Measurements from ENCODE around the gene CDH5.
A peak's percentile ranks its signal among the peaks of the same experiment; 100 is the strongest.

The CDH5 gene

DNA sequence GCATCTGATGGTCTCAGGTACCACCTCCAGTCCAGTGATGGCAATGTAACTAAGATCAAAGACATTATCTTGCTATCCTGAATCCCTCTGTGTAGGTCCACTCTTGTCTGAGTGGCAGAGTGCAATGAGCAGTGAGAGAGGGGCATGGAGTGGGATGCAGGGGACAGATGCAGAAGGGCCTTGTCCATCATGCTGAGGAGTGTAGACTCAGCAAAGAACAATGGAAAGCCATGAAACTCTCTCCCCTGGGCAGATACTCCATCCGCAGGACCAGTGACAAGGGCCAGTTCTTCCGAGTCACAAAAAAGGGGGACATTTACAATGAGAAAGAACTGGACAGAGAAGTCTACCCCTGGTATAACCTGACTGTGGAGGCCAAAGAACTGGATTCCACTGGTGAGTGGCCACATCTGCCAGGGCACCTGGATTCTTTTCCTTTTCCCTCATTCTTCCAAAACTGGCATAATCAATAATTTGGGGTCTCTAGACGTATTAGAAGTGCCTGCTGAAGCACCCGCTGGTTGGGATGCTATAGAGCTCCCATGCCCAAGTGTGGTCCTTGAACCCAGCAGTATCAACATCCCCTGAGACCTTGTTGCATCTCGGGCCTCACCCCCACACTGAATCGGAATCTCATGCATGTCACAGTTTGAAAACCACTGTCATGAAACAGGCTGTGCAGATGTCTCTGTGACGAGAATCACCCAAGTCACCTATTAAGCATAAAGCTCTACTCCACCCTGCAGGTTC lies 29.5 kb downstream of the CDH5 start:
- DNase-seq = no peak

DNA sequence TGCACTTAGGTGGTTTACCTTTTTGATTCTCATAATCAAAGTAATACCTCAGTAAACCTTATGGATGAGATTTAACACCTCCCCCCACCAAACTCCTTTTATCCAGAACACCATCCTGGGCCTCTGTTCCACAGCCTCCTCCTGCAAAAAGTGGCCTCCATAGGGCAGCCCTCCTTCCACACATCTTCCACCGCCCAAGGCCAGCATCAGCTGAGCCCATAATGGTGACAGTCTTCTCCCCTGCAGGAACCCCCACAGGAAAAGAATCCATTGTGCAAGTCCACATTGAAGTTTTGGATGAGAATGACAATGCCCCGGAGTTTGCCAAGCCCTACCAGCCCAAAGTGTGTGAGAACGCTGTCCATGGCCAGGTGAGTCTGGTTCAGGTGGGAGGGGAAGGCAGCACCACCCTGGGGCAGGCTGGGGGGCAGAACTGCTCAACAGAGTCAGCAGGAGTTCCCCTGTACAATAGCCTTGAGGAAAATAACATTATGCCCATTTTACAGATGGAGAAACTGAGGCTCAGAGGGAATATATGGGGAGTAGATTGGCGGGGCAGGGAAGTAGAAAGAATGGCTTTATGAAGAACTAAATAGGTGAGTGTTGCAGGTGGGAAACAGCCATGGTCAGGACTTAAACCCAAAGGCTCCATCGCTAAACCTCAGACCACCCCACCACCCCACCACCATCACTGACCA lies 31.4 kb downstream of the CDH5 start:
- no peak for DNase-seq

DNA sequence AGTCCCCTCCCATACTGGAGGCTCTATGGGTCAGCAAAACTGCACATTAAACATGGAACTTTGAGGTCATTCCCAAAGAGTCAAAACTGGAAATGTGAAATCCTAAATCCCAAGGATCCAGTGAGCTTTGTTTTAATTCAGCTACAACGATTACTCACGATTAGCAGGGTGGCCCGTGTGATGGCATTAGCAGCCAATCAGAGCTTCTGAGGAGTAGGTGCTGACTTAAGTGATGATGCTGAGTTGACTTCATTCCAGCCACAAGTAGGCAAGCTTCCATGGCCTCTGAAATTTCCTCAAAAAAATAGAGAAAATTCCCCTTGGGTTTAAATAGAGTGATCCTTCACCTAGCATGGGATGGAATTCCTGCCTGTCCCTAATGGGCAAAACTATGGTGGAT lies 32.5 kb downstream of the CDH5 start:
- no peak for DNase-seq

DNA sequence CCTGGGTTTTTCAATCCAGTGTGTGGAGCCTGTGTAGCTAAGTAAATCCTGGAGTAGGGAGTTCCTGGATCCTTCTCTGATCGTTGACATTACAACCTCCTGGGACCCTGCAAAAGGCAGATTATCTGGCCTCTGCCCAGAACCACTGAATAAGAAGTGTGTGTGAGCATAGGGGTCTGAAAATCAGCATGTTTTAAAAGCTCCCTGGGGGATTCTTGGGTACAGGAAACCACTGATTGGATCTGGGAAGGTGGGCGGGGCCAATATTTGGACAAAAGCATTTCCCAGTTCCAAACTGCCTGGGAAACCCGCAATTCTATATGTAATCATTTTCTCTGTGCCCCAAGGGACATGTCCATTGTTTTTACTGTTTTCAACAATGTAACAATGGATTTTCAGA lies 33.4 kb downstream of the CDH5 start:
- DNase-seq = no peak

DNA sequence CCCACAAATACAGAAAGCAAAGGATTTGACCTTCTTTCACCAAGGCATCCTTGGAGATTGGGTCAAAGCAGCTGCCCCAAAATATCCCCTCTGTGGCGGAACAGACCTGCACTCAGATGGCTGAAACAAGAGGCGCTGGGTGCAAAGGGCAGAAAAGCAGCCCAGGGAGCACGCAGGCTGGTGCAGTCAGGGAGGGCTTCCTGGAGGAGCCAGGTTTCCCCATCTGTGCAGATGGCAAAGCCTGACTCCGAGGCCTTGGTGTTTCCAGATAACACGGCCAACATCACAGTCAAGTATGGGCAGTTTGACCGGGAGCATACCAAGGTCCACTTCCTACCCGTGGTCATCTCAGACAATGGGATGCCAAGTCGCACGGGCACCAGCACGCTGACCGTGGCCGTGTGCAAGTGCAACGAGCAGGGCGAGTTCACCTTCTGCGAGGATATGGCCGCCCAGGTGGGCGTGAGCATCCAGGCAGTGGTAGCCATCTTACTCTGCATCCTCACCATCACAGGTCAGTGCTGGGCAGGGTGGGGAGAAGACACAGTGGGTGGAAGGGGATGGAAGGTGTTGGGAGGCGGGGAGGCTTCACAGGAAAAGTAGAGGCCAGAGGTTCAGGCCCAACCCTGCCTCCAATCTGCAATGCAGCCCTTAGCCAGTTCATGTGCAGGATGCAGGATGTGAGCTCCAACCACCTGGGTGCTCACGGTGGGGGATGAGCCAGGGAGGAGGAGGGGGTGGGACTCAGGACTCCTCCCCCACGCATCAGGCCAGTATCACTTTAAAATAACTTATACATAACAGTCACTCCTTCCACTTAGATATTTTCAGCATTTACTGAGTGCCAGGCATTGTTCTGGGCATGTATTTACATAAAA lies 34.3 kb downstream of the CDH5 start:
- DNase-seq = no peak

DNA sequence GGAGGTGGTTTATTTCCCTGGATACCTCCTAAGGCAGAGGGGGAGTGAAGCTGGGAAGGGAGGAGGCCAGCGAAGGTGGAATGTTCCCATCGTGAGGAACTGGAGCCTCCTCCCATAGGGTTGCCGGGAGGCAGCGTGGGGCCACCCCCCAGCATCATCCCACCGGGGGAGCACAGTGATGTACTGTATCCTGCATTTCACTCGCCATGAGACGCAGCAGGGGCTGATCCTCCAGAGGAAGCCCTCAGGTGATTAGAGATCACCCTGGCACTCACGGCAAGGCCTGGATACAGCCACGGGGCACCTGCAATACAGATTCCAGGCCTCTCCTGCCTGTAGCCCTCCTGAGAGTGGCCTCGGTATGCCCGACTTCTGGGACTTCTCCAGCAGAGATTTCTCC lies 35.1 kb downstream of the CDH5 start:
- DNase-seq = no peak

DNA sequence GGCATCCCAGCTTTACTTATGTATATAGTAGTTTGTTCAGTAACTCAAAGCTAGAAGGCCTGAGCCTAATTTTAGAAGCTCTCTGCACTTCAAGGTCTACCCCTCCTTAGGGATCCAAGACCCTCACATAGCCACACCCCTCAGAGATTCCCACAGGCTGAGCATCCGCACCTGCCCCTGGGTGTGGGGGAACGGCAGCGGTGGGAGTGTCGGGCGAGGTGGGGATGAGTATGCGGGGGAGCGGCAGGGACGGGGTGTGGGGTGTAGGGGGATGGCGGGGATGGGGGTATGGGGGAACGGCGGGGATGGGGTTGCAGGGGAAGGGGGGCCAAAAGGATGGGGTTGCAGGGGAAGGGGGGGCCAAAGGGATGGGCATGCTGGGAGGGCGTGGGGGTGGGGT lies 35.7 kb downstream of the CDH5 start:
- no peak for DNase-seq

DNA sequence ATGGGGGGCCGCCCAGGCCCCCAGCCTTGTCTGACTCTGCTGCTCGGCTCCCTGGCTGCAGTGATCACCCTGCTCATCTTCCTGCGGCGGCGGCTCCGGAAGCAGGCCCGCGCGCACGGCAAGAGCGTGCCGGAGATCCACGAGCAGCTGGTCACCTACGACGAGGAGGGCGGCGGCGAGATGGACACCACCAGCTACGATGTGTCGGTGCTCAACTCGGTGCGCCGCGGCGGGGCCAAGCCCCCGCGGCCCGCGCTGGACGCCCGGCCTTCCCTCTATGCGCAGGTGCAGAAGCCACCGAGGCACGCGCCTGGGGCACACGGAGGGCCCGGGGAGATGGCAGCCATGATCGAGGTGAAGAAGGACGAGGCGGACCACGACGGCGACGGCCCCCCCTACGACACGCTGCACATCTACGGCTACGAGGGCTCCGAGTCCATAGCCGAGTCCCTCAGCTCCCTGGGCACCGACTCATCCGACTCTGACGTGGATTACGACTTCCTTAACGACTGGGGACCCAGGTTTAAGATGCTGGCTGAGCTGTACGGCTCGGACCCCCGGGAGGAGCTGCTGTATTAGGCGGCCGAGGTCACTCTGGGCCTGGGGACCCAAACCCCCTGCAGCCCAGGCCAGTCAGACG lies 36.2 kb downstream of the CDH5 start:
- DNase-seq = no peak

DNA sequence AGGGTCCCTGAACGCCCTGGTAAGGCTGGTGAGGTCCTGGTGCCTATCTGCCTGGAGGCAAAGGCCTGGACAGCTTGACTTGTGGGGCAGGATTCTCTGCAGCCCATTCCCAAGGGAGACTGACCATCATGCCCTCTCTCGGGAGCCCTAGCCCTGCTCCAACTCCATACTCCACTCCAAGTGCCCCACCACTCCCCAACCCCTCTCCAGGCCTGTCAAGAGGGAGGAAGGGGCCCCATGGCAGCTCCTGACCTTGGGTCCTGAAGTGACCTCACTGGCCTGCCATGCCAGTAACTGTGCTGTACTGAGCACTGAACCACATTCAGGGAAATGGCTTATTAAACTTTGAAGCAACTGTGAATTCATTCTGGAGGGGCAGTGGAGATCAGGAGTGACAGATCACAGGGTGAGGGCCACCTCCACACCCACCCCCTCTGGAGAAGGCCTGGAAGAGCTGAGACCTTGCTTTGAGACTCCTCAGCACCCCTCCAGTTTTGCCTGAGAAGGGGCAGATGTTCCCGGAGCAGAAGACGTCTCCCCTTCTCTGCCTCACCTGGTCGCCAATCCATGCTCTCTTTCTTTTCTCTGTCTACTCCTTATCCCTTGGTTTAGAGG lies 37.1 kb downstream of the CDH5 start:
- no peak for DNase-seq

DNA sequence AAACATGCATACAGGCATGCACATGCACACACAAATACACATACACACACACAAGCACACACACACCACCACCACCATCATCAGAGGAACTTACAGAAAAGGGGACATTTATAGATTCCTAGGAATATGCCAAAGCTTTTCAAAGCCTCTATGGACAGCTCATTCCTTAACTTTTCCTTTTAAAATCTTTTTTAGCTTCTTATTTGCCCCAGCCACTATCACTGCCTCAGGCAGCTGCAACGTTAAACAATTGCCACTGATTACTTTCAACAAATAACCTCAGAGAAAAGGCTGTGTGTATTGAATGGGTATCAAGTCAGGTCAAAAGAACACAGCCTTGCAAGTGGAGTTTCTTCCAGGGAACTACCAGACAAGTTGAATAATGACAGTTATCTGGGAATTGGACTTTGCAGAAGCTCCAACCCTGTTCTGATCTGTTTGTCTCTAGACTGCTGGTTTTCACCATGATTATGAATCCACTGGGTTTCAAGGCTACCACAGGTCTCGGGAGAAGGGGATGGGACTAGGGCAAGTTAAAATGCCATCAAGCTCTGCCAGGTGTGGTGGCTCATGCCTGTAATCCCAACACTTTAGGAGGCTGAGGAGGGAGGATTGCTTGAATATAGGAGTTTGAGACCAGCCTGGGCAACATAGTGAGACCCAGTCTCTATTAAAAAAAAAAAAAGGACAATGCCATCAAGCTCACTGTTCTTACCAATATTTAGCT lies 38.7 kb downstream of the CDH5 start:
- DNase-seq = no peak

DNA sequence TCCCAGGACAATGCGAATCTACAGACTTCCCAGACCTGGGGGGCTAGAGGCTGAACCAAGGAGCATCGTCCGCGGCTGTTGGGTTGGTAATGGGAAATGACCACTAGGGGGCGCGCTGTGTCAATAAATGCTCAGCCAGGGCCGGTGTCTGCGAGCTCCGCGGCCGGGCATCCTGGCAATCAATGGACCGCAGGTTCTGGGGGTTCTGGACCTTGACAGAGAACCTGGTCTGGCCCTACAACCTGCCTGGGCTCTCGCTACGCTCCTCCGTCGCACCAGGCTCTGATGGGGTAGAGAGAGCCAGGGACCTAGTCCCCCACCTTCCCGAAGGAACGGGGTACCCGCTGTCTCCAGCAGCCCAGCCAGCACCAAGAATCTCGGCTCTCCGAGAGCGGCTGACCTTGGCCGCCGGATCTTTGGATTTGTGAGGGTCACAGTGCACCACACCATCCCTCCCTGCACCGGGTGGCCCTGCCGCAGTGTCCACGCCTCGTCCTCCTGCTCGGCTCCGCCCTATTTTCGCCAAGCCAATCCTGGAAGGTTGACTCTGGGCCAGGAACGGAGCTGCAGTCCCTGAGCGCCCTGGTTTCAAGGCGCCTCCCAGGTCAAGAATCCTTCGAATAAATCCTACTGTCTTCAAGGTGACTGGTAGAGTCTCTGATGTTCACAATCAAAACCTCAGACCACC lies 40.2 kb downstream of the CDH5 start:
- peak; percentile 85 to 90 for DNase-seq

DNA sequence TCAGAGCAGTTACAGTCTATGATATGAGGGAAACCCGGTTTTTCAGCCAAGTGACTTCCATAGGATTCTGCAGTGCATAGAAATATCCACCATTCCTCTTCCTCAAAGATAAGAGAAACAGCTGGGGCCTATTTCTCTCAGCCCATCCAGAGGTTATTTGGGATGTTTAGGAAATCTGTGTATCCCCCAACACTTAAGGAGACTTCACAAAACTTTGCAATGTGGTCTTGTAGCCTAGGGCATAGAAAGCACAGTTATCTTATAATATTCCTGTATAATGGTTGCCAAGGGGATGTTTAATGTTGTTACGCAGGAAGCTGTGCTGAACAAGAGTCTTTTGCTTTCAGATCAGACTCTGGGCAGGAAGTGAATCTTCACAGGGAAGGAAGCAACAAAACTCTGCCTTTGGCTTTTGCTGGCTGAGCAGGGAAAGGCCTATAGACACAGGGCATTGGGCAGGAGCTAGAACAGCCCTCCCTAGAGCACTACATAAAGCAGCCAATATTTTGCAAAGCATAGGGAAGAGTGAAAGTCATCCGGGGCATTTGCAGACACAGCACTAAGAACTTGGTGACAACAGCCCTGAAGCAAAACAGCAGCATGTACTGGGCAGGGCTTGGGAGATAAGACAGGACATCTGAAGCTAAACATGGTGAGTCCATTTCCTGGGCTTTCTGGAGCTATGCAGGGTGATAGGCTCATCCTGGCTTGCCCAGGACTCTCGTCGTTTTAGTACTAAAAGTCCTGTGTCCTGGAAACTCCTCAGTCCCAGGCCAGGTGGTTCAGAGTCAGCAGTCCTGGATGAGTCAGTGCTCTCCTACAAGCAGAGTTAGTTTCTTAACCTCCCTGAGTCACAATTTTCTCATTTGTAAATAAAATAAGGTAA lies 41.9 kb downstream of the CDH5 start:
- DNase-seq = no peak

DNA sequence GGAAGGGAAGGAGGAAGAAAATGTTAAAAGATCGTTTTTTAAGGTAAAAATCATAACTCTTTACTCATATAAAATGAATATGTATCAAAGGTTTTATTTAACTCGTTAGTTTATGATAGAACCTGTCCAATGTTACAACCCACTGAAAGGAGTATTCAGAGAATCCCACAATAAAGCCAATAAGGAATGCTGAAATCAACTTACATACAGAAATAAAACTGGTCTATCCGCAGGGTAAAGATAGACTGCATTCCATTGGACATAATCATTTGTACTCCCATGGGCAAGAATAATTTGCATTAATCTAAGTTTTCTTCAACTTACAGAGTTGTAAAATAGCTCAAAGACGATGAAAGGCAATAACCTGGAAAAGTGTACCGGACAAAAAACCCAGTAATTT lies 42.7 kb downstream of the CDH5 start:
- no peak for DNase-seq

DNA sequence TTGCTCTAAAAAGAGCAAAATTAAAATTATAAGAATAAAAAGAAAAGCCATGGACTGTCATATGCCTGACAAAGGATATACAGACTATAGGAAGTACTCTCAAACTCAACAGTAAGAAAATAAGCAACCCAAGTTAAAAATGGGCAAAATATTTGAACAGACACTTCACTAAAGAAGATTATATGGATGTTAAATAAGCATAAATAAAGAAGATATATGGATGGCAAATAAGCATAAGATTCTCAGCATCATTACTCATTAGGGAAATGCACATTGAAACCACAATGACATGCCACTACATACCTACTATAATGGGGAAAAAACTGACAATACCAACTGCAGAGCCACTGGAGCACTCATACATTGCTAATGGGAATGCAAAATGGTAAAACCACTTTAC lies 45.7 kb downstream of the CDH5 start:
- DNase-seq = no peak

DNA sequence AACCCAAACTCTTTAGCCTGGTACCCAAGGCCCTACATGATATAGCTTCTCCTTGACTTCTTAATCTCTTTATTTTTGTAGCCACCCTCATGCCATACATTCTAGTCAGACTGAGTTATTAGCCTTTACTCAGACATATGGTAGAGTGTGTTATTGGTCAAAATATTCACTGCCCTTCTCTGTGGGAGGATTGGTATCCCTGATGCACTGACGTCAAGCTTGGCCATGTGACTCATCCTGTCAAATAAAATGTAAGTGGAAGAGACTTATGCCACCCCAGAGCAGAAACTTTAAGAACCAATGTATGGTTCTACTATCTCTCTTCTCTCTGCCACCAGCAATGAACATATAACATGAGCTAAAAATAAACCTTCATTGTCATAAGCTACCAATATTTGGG lies 48.4 kb downstream of the CDH5 start:
- DNase-seq = no peak

DNA sequence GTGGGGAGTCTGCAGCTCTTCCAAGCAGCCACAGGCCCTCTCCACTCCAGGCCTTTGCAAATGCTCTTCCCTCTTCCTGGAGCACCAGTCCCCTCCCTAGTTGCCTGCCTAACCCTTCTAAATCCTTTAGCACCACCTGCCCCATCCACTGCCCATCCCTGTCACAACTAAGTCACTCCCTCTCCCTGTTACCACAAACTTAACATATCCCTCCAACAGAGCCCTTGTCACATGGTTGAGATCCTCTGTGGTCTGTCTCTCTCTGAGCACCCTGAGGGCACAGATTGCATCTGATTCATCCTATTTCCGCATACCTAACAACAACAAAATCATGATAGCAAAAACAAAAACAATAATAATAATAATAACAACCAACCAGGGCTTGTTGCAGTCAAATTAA lies 49.6 kb downstream of the CDH5 start:
- no peak for DNase-seq

DNA sequence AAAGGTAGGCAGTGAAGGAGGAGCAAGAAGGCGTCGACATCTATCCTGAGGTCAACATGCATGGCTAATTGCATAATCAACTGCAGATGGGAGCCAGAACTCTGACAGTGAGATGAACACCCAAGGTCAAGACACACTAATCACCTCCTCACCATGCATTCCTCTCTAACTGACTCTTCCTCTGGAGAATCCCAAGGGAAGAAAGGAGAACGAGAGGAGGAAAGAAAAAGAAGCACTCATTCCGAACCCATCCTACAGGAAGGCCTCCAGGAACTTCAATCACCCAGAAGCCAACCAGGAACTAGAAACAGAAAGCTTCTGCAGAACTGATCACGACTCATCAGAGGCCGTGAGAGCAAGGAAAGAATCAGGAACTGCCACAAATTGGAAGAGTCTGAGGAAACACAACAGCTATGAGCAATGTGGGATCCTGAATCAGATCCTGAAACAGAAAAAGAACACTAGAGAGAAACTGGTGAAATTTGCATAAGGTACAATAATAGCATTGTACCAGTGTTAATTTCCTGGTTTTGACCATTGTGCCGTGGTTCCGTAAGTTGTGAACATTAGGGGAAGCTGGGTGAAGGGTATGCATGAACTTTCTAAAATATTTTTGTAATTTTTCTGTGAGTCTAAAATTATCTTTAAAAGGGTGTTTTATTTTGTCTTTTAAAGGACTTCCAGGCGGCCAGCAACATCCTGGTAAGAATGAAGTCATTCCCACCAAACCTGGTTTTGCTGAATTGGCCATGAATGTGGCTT lies 50.6 kb downstream of the CDH5 start:
- no peak for DNase-seq

DNA sequence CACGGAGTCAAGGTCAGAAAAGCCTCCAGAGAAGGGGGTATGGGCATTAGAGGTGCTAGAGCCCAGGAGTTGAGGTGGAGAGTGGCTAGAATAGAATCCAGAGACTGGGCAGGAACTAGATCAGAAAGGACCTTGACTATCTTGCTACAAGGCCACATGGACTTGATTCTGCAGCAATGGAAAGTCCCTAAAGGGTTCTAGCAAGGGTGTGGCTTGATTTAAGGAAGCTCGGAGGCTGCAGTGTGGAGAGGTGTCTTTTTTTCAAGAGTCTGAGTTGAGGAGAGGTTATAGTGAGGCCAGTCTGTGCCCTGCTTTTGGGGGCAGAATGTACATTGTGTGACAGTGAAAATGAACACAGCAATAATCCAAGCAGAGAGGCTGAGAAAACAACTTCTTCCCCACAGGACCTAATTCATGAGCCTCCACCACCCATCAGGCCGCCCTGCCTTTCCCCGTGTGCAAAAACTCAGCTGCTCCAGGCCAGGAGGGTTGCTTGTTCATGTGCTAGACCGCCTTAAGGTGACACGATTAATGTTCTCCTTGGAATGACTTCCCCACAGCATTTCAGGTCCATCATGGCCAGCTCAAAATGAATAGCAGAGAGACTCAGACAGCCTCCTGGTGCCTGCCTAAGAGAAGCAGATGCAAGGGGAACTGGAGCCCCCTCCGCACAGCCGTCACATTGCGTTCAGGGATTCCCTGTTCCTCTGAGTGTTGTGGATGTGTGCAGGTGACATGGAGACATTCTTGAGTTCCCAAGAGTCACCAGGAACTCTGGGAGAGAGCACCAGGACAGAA lies 51.9 kb downstream of the CDH5 start:
- no peak for DNase-seq

DNA sequence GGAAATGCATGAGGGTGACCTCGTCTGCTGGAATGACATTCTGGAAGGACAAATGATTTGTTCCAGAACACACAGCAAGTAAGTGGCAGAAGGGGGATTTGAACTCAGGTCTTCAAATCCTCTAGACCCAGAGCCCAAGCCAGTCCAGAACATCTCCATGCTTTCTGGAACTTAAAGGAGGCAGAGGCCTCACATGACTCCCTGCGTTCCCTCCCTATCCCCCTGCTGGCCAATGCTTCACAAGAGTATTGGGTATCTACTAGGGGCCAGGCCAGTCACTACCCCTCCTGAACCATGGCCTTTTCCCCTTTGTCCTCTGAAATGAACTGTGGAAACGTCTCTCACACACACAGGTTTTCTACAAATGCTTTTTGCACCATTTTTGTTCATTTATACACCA lies 53.0 kb downstream of the CDH5 start:
- DNase-seq = no peak
